CD4-positive, alpha-beta T cell (primary cell): ENCODE measurements around the gene XRCC2. TPM values are rescaled to one million over a fixed set of nuclear protein-coding genes. Genes with fewer than 3 reads are reported as not detected.

ENCODE experiments used
- ATAC-seq: fragments of 200-7000 bp; cut with Tn5 transposase; one replicate; pipeline ENCODE4 v1.10.0; 2022; ENCODE audit warnings: mild to moderate bottlenecking; ENCODE audit not compliant: poor library complexity
- CTCF ChIA-PET: fragments of 350-600 bp; sonication (Branson Sonifier 250); formaldehyde crosslinking; loops from one replicate; lab custom pipeline; 2021; ENCODE audit warnings: antibody characterized with exemption, inconsistent platforms; lab: Charles Lee
- POLR2A ChIA-PET: fragments of 350-600 bp; sonication (Branson Sonifier 250); formaldehyde crosslinking; loops from one replicate; lab custom pipeline; 2021; ENCODE audit warnings: antibody characterized with exemption, inconsistent platforms; lab: Charles Lee
- DNase-seq, 14 experiments: peaks; one replicate each; pipeline ENCODE4 v3.0.0-alpha.2; 2013 to 2020; ENCODE audit warnings: mixed read lengths in 2 of 14
- H3K27ac ChIP-seq, 2 donors: one replicate each; pipeline versions ENCODE4 v1.5.1 to v1.7.0; 2013; ENCODE audit warnings: low read length in 2 of 2, low read depth in 1 of 2, mild to moderate bottlenecking in 1 of 2
- H3K27me3 ChIP-seq, 2 experiments: 1 replicate in 1 of 2; 2 replicates in 1 of 2; pipeline versions ENCODE4 v1.6.1 to v1.7.0; 2013; ENCODE audit warnings: low read length in 2 of 2, control low read depth in 1 of 2, mild to moderate bottlenecking in 1 of 2, moderate library complexity in 1 of 2; ENCODE audit not compliant: insufficient read depth in 2 of 2, control insufficient read depth in 1 of 2
- H3K36me3 ChIP-seq: one replicate; pipeline ENCODE4 v1.6.1; 2013; ENCODE audit warnings: low read length, control low read depth; ENCODE audit not compliant: insufficient read depth
- H3K4me1 ChIP-seq: one replicate; pipeline ENCODE4 v1.6.1; 2013; ENCODE audit warnings: low read length, control low read depth; ENCODE audit not compliant: insufficient read depth
- H3K4me3 ChIP-seq: one replicate; pipeline ENCODE4 v1.5.1; 2013; ENCODE audit warnings: mild to moderate bottlenecking, low read length, moderate library complexity
- H3K9me3 ChIP-seq, 2 experiments: 1 replicate in 1 of 2; 2 replicates in 1 of 2; pipeline versions ENCODE4 v1.6.1 to v1.7.0; 2013; ENCODE audit warnings: low read length in 2 of 2, mild to moderate bottlenecking in 2 of 2, control low read depth in 1 of 2, moderate library complexity in 1 of 2; ENCODE audit not compliant: control insufficient read depth in 1 of 2, insufficient read depth in 1 of 2
- H3K27ac Mint-ChIP-seq: one replicate; pipeline ENCODE4 v1.8.0; 2020; ENCODE audit warnings: mixed read lengths
- H3K27me3 Mint-ChIP-seq: one replicate; pipeline ENCODE4 v1.8.0; 2021; ENCODE audit warnings: mixed read lengths
- H3K36me3 Mint-ChIP-seq: one replicate; pipeline ENCODE4 v1.8.0; 2021; ENCODE audit warnings: low read depth, mixed read lengths
- H3K4me1 Mint-ChIP-seq: one replicate; pipeline ENCODE4 v1.8.0; 2021; ENCODE audit warnings: low read depth, mixed read lengths
- H3K4me3 Mint-ChIP-seq: one replicate; pipeline ENCODE4 v1.8.0; 2020; ENCODE audit warnings: mild to moderate bottlenecking, mixed read lengths
- H3K9me3 Mint-ChIP-seq: one replicate; pipeline ENCODE4 v1.8.0; 2020; ENCODE audit warnings: mixed read lengths
- intact Hi-C, 2 experiments: fragments of 100-400 bp; cut with DNase I in 1 of 2; cut with micrococcal nuclease in 1 of 2; formaldehyde crosslinking; loops; one replicate each; pipeline versions ENCODE4 v1.15.1 to v1.9.0; 2023 to 2025; cut with DNase I, micrococcal nuclease
- total RNA-seq, 174 experiments: library from RNA in 2 of 174; stranded (reverse) in 2 of 174; gene quantifications; one replicate each; pipeline ENCODE4 v1.2.3 and lab custom pipeline; 2021 to 2026
- TF ChIP-seq, protein P1 (sequence below): fragments of 200-600 bp; IDR thresholded peaks from one replicate; pipeline ENCODE4 v1.8.0; 2022; ENCODE audit warnings: antibody characterized with exemption, mild to moderate bottlenecking

The XRCC2 gene
- total RNA-seq, 2 experiments from 2014 or later, result 0.25 to 0.41 TPM

DNA sequence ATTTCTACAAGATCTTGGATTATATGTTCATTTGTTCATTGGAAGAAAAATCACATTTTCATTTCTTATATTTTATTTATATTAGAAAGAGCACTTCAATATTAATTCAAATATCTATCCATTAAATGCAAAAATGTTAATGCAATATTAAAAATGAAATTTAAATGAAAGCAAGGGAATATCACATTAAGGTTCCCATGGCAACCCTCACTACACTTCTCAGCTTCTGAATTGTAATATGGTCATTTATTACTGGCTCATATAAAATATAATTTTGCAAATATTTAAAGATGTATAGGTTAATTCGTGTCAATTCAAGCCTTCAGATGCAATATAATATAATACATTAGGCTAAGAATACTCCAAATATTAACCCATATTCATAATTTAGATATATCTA is 38.8 kb downstream of the XRCC2 start:
- no peak overlapping the region for H3K27ac Mint-ChIP-seq
- ATAC-seq, result no peak
- intact Hi-C loops, result no loop called here

DNA sequence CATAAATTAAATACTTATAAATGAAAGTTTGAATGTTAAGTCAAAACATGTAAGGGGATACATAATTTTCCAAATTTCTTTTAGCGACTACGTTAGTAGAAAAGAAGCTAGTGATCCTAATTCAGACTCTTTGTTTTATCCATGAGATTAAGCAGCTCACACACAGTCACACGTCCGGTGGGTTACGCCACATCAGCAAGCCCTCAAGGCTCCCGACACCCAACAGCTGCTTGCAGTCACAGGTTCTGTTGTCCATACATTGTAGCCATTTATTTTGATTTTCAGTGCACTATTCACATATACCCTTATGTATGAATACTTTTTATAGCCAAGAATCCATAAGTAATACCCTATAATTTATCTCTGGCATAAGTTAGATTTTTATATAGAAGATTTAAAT is 39.5 kb downstream of the XRCC2 start:
- Mint-ChIP-seq H3K4me3 (no peak overlapping the region), H3K9me3 (no peaks in the 10 kb centered on the region), H3K4me1 (no peaks in the 10 kb centered on the region), H3K36me3 (no peaks in the 10 kb centered on the region), H3K27me3 (peaks cover 9% of the 10 kb centered on the region), H3K27ac (no peak overlapping the region)
- Histone ChIP-seq H3K36me3 (no peaks in the 10 kb centered on the region), H3K9me3 (no peaks in the 10 kb centered on the region), H3K4me3 (no peak overlapping the region), H3K27me3 (no peaks in the 10 kb centered on the region), H3K27ac (no peak overlapping the region), H3K4me1 (no peaks in the 10 kb centered on the region)
- DNase-seq (no peak), ATAC-seq (no peak)
- POLR2A ChIA-PET, result no interaction called here
- TF ChIP-seq, protein P1, sequence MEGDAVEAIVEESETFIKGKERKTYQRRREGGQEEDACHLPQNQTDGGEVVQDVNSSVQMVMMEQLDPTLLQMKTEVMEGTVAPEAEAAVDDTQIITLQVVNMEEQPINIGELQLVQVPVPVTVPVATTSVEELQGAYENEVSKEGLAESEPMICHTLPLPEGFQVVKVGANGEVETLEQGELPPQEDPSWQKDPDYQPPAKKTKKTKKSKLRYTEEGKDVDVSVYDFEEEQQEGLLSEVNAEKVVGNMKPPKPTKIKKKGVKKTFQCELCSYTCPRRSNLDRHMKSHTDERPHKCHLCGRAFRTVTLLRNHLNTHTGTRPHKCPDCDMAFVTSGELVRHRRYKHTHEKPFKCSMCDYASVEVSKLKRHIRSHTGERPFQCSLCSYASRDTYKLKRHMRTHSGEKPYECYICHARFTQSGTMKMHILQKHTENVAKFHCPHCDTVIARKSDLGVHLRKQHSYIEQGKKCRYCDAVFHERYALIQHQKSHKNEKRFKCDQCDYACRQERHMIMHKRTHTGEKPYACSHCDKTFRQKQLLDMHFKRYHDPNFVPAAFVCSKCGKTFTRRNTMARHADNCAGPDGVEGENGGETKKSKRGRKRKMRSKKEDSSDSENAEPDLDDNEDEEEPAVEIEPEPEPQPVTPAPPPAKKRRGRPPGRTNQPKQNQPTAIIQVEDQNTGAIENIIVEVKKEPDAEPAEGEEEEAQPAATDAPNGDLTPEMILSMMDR, result no peak
- CTCF ChIA-PET, result no interaction called here
- intact Hi-C loops, result no loop called here

More for the DNA sequence above, 38.8 kb downstream of the XRCC2 start:
- Mint-ChIP-seq H3K4me1 (no peaks in the 10 kb centered on the region), H3K9me3 (no peaks in the 10 kb centered on the region), H3K4me3 (no peak overlapping the region), H3K27me3 (peaks cover 9% of the 10 kb centered on the region), H3K36me3 (no peaks in the 10 kb centered on the region)
- Histone ChIP-seq H3K27ac (no peak overlapping the region), H3K36me3 (no peaks in the 10 kb centered on the region), H3K27me3 (no peaks in the 10 kb centered on the region), H3K4me3 (no peak overlapping the region), H3K9me3 (no peaks in the 10 kb centered on the region), H3K4me1 (no peaks in the 10 kb centered on the region)
- TF ChIP-seq, protein P1, result no peak
- no peak for DNase-seq
- CTCF ChIA-PET, result no interaction called here
- POLR2A ChIA-PET, result no interaction called here

DNA sequence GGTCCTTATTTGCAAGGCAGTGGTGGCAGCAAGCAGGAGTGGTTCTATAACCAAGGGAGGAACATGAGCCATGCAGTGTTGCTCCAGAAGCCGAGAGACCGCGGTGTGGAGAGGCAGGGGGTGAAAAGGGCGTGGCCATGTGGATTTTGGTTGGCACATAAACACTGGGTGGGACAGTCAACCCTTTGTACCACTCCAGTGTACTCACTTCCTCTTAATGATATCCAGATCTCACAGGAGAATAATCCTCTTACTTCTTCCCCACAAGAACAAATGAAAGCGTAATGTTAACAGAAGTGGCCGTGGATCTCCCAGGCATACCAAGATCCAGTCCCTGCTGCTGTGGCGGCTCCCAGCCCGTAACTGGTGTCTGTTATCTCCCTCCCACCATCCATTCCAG is 42.4 kb downstream of the XRCC2 start:
- Mint-ChIP-seq H3K4me1 (no peaks in the 10 kb centered on the region), H3K27me3 (peaks cover 9% of the 10 kb centered on the region), H3K27ac (no peak overlapping the region), H3K9me3 (no peaks in the 10 kb centered on the region), H3K4me3 (no peak overlapping the region), H3K36me3 (no peaks in the 10 kb centered on the region)
- POLR2A ChIA-PET, result no interaction called here
- Histone ChIP-seq H3K27ac (no peak overlapping the region), H3K36me3 (no peaks in the 10 kb centered on the region), H3K4me1 (no peaks in the 10 kb centered on the region), H3K27me3 (no peaks in the 10 kb centered on the region), H3K9me3 (no peaks in the 10 kb centered on the region), H3K4me3 (no peak overlapping the region)
- CTCF ChIA-PET, result no interaction called here
- TF ChIP-seq, protein P1, result no peak
- DNase-seq (no peak), ATAC-seq (no peak)
- intact Hi-C loops, result no loop called here
